Measurements from ENCODE around the gene SPG21. TPM values are rescaled to one million over a fixed set of nuclear protein-coding genes. Genes with fewer than 3 reads are reported as not detected.

SPG21 gene
- total RNA-seq, 1 donor from 2014 or later = 101 TPM

- no peaks in the 10 kb centered on the region for H3K27me3 Mint-ChIP-seq
- no peak overlapping the region for H3K27ac Mint-ChIP-seq
- peaks cover 13% of the 10 kb centered on the region for H3K36me3 Mint-ChIP-seq (ENCODE audit: insufficient read depth)
- DNase-seq (ENCODE audit: low spot score, unreplicated experiment) = no peak
- H3K4me1 Mint-ChIP-seq (ENCODE audit: low read depth) = no peaks in the 10 kb centered on the region
- H3K9me3 Mint-ChIP-seq (ENCODE audit: low read depth) = no peaks in the 10 kb centered on the region
- no peak for TF ChIP-seq CTCF (IDR thresholded peaks at IDR 0.05; ENCODE audit: unreplicated experiment)
- H3K4me3 Mint-ChIP-seq (ENCODE audit: low read depth) = no peak overlapping the region
Measured at GRCh38 chr15:65006876-65007275, 17.2 kb upstream of the SPG21 start.

GRCh38 chr15:65004993-65005392 lies 15.3 kb upstream of the SPG21 start:
- Mint-ChIP-seq H3K27ac (no peak overlapping the region), H3K4me1 (ENCODE audit: low read depth) (no peaks in the 10 kb centered on the region), H3K27me3 (no peaks in the 10 kb centered on the region), H3K4me3 (ENCODE audit: low read depth) (no peak overlapping the region), H3K9me3 (ENCODE audit: low read depth) (no peaks in the 10 kb centered on the region), H3K36me3 (ENCODE audit: insufficient read depth) (peaks cover 11% of the 10 kb centered on the region)
- no peak for DNase-seq (ENCODE audit: low spot score, unreplicated experiment)
- no peak for TF ChIP-seq CTCF (IDR thresholded peaks at IDR 0.05; ENCODE audit: unreplicated experiment)

- TF ChIP-seq CTCF (IDR thresholded peaks at IDR 0.05; ENCODE audit: unreplicated experiment) = no peak
- no peak overlapping the region for H3K4me3 Mint-ChIP-seq (ENCODE audit: low read depth)
- no peaks in the 10 kb centered on the region for H3K27me3 Mint-ChIP-seq
- H3K4me1 Mint-ChIP-seq (ENCODE audit: low read depth) = no peaks in the 10 kb centered on the region
- no peak overlapping the region for H3K27ac Mint-ChIP-seq
- peaks cover 1% of the 10 kb centered on the region for H3K36me3 Mint-ChIP-seq (ENCODE audit: insufficient read depth)
- DNase-seq (ENCODE audit: low spot score, unreplicated experiment) = no peak
- H3K9me3 Mint-ChIP-seq (ENCODE audit: low read depth) = no peaks in the 10 kb centered on the region
Measured at GRCh38 chr15:64997745-64998375, 8.1 kb upstream of the SPG21 start.

GRCh38 chr15:64997066-64997465 lies 7.4 kb upstream of the SPG21 start:
- no peak overlapping the region for H3K27ac Mint-ChIP-seq
- H3K9me3 Mint-ChIP-seq (ENCODE audit: low read depth) = no peaks in the 10 kb centered on the region
- no peaks in the 10 kb centered on the region for H3K27me3 Mint-ChIP-seq
- no peak for TF ChIP-seq CTCF (IDR thresholded peaks at IDR 0.05; ENCODE audit: unreplicated experiment)
- no peaks in the 10 kb centered on the region for H3K36me3 Mint-ChIP-seq (ENCODE audit: insufficient read depth)
- no peaks in the 10 kb centered on the region for H3K4me1 Mint-ChIP-seq (ENCODE audit: low read depth)
- H3K4me3 Mint-ChIP-seq (ENCODE audit: low read depth) = no peak overlapping the region
- no peak for DNase-seq (ENCODE audit: low spot score, unreplicated experiment)

- Mint-ChIP-seq H3K27me3 (no peaks in the 10 kb centered on the region), H3K27ac (no peak overlapping the region), H3K36me3 (ENCODE audit: insufficient read depth) (no peaks in the 10 kb centered on the region), H3K9me3 (ENCODE audit: low read depth) (no peaks in the 10 kb centered on the region), H3K4me3 (ENCODE audit: low read depth) (no peak overlapping the region), H3K4me1 (ENCODE audit: low read depth) (peaks cover 10% of the 10 kb centered on the region)
- no peak for TF ChIP-seq CTCF (IDR thresholded peaks at IDR 0.05; ENCODE audit: unreplicated experiment)
- no peak for DNase-seq (ENCODE audit: low spot score, unreplicated experiment)
Measured at GRCh38 chr15:64993290-64993689, 3.6 kb upstream of the SPG21 start.

All from progenitor cell of endocrine pancreas (in vitro differentiated cells).